Measurements from ENCODE around the gene PAK4.

The PAK4 gene

GRCh38 chr19:39146686-39147450, 21.3 kb downstream of the PAK4 start:
- DNase-seq (ENCODE audit: low read depth), result no peak

GRCh38 chr19:39147480-39147879, 21.9 kb downstream of the PAK4 start:
- DNase-seq (ENCODE audit: low read depth), result no peak

GRCh38 chr19:39148939-39149529, 23.4 kb downstream of the PAK4 start:
- DNase-seq (ENCODE audit: low read depth), result no peak

- no peak for DNase-seq (ENCODE audit: low read depth)
These were observed 24.6 kb downstream of the PAK4 start for GRCh38 chr19:39150235-39150634.

- no peak for DNase-seq (ENCODE audit: low read depth)
These were observed 25.4 kb downstream of the PAK4 start for GRCh38 chr19:39150807-39151600.

GRCh38 chr19:39152066-39152465, 26.5 kb downstream of the PAK4 start:
- DNase-seq (ENCODE audit: low read depth), result peak; percentile 58

GRCh38 chr19:39154100-39154628, 28.6 kb downstream of the PAK4 start:
- no peak for DNase-seq (ENCODE audit: low read depth)

- DNase-seq (ENCODE audit: low read depth), result peak; percentile 40
These were observed 29.1 kb downstream of the PAK4 start for GRCh38 chr19:39154629-39155100.

- DNase-seq (ENCODE audit: low read depth), result no peak
These were observed 29.6 kb downstream of the PAK4 start for GRCh38 chr19:39155114-39155700.

GRCh38 chr19:39155741-39156140, 30.2 kb downstream of the PAK4 start:
- DNase-seq (ENCODE audit: low read depth), result no peak

- DNase-seq (ENCODE audit: low read depth), result no peak
These were observed 31.0 kb downstream of the PAK4 start for GRCh38 chr19:39156326-39157230.

- DNase-seq (ENCODE audit: low read depth), result peak; percentile 30
These were observed 31.9 kb downstream of the PAK4 start for GRCh38 chr19:39157275-39157996.

GRCh38 chr19:39157997-39158389, 32.4 kb downstream of the PAK4 start:
- DNase-seq (ENCODE audit: low read depth), result no peak

GRCh38 chr19:39158646-39159260, 33.2 kb downstream of the PAK4 start:
- DNase-seq (ENCODE audit: low read depth), result no peak

- peak; percentile 84 for DNase-seq (ENCODE audit: low read depth)
These were observed 34.9 kb downstream of the PAK4 start for GRCh38 chr19:39160523-39160861.

- peak; percentile 91 for DNase-seq (ENCODE audit: low read depth)
These were observed 35.5 kb downstream of the PAK4 start for GRCh38 chr19:39160889-39161672.

- DNase-seq (ENCODE audit: low read depth), result no peak
These were observed 37.0 kb downstream of the PAK4 start for GRCh38 chr19:39162441-39163043.

- no peak for DNase-seq (ENCODE audit: low read depth)
These were observed 38.0 kb downstream of the PAK4 start for GRCh38 chr19:39163621-39164020.

GRCh38 chr19:39164289-39164688, 38.7 kb downstream of the PAK4 start:
- no peak for DNase-seq (ENCODE audit: low read depth)

Data from amniotic epithelial cell (primary cell).